Inflammatory macrophage (primary cell): ENCODE data around the gene TRIM58.

Experiments
- DNase-seq, 2 donors: peaks; one replicate each; pipeline ENCODE4 v3.0.0-alpha.2; 2020 to 2022

The TRIM58 gene

DNA sequence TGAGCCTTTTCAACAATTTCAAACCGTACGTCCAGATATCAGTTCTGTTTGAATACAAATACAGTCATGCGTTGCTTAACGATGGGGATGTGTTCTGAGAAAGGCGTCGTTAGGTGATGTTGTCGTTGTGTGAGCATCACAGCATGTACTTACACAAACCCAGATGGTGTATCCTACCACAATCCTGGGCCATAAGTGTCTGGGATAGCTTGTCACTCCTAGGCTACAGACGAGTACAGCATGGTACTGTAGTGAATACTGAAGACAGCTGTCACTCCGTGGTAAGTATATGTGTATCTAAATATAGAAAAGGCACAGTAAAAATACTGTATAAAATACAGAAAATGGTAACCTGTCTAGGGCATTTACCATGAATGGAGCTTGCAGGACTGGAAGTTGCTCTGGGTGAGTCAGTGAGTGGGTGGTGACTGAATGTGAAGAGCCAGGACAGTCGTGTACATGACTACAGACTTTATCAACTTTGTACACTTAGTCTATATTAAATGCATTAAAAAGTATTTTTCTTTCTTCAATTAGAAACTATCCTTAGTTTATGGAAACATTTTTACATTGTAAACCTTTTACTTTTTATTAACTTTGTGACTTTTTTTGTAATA lies 27.9 kb downstream of the TRIM58 start:
- DNase-seq, result peak in 1 of 2 donors; percentile 45

GRCh38 chr1:247895163-247895637 lies 38.2 kb downstream of the TRIM58 start, which contains the start of gene OR2W3:
Gene OR2W3, plus strand, starts transcription at chr1:247895587. Its CDS starts 0 bp downstream, at chr1:247895587.
- no peak for DNase-seq

DNA sequence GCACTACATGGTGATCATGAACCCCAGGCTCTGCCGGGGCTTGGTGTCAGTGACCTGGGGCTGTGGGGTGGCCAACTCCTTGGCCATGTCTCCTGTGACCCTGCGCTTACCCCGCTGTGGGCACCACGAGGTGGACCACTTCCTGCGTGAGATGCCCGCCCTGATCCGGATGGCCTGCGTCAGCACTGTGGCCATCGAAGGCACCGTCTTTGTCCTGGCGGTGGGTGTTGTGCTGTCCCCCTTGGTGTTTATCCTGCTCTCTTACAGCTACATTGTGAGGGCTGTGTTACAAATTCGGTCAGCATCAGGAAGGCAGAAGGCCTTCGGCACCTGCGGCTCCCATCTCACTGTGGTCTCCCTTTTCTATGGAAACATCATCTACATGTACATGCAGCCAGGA lies 39.0 kb downstream of the TRIM58 start:
- DNase-seq, result no peak

GRCh38 chr1:247904122-247904521 lies 47.1 kb downstream of the TRIM58 start:
- no peak for DNase-seq

- DNase-seq, result no peak
Measured at GRCh38 chr1:247905181-247905580, 48.2 kb downstream of the TRIM58 start.

- DNase-seq, result no peak
Measured at GRCh38 chr1:247905910-247906503, 49.0 kb downstream of the TRIM58 start.

DNA sequence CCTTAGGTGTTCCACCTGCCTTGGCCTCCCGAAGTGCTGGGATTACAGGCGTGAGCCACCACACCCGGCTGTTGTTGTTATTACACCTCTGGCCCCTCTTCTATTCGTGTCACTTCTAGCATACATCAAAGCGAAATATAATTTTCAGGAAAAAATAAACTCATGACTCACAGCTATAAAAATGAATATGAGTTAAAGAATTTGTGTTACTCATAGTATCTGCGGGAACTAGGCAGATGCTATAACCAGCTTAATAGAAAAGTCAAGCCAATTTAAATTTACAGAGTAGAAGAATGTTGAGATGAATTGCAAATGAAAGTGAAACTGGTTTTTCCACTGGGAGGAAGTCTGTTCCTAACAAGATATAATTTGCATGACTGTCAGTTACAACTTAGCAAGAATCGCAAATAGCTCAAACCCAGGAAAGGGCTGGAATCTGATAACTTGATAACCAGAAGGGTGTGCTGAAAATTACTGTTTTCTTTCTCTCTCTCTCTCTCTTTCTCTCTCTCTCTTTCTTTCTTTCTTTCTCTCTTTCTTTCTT lies 49.6 kb downstream of the TRIM58 start:
- DNase-seq, result peak; percentile 38 to 45

GRCh38 chr1:247908766-247909165 lies 51.8 kb downstream of the TRIM58 start:
- no peak for DNase-seq

- no peak for DNase-seq
Measured at GRCh38 chr1:247913786-247914185, 56.8 kb downstream of the TRIM58 start.

DNA sequence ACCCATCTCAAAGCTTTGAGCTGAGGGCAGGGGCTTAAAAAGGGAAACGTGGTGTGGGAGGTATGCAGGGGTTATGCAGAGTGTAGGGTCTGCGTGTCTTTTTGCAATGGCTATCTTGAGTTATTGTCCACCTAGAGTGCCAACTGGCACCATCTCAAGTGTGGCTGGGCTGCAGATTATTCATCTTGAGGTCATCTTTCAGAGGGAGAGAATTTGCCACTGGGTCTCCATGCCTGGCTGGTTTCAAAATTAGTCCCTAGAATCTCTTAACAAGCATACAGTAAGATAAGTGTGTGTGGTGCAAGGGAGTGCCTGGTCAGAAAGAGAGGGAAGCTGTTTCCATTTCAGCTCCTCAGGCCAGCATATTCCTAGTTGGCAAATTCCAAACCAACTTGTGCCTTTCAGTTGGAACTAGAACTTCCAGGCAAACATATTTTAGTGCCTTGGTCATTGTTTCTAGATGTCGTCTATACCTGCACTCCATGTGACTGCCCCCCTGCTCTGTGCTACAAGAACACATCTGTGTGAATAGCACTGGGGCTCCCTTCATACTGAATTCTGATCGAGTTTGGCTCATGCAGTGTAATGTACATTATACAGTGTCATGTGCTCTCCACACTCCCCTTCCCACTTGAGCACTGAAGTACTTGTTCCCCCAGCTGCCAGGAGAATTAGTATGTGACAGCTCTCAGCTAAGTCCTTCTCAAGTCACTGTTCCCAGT lies 58.1 kb downstream of the TRIM58 start:
- DNase-seq, result no peak

DNA sequence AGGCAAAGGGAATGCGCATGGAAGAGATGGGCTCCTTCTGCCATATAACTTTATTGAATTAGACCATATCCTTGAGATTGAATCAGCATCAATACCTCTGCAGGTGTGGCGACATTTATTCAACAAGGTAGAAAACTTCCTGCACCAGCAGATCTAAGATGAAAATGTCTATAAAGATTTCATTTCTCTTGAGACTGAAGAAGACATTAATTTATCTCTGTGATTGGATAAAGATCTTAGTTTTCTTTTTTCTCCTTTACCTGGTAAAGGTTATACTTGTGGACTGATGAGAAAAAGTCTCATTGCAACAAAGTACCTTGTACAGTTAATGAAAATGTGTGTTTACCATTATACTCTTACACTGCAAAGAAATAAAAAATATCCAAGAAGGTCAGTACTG lies 63.0 kb downstream of the TRIM58 start, which contains the start of gene OR2T8:
Gene OR2T8 (plus strand): TSS at position 301 of the 400 bp plus-strand sequence. CDS start 766 bp downstream, outside the sequence.
- DNase-seq, result no peak

DNA sequence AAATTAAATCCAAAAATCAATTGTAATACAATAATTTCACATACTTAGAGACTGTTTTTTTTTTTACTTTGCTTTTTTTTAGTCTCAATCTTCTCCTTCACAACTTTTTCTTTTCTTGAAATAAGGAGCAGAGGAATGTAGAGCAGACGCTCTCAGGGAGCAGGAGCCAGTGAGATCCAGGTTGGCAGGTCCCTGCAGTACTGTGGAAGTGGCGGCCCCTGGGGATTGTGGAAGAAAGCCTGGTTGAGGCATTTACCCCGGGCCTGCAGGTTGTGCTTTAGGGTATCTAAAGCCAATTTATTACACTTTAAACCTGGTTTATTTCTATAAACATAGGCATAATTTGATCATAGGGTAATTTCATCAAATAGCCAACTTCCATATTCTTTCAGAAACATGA lies 67.0 kb downstream of the TRIM58 start:
- DNase-seq, result no peak

DNA sequence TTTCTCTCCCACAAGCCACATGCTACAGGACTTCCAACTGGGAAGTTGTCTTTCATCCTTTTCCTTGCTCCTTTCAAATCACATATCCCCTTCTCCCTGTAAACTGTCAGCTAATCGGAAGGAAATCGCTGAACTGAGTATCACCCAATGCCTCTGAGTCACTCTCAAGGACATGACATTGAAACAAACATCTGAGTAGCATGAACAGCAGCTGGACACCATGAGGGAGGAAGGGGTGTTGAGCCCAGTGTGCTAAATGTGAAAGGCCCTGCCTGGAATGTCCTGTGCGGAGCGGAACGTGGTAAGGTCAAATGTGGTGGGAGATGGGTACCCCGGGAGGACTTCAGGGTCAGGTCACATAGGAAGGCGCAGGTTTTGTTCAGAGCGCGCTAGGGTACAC lies 67.9 kb downstream of the TRIM58 start, which contains the start of gene OR2AJ1:
Gene OR2AJ1 (plus strand): TSS at position 22 of the 400 bp plus-strand sequence. CDS start 8,880 bp downstream, outside the sequence.
- DNase-seq, result no peak
